HepG2 (cell line): ENCODE results near the gene CAGE1. TPM values are rescaled to one million over a fixed set of nuclear protein-coding genes. Genes with fewer than 3 reads are reported as not detected.

Source experiments
- FOXA1 ChIP-seq, 2 experiments: fragments of 450-650 bp in 1 of 2; sonication (generic) in 1 of 2; formaldehyde crosslinking in 1 of 2; IDR thresholded peaks; 2 replicates each; pipeline versions ENCODE4 v1.4.0 to v1.6.1; 2016 to 2020; ENCODE audit warnings: missing genetic modification reagents in 1 of 2
- HOXA7 ChIP-seq: sonication (generic); formaldehyde crosslinking; IDR thresholded peaks from 2 replicates; pipeline ENCODE4 v1.8.1; 2022; ENCODE audit warnings: mild to moderate bottlenecking, missing genetic modification reagents, moderate library complexity
- PTBP1 ChIP-seq: fragments of 200-400 bp; formaldehyde crosslinking; IDR thresholded peaks from 2 replicates; pipeline ENCODE4 v1.6.1; 2018; ENCODE audit warnings: low read length, low read depth; ENCODE audit not compliant: poor library complexity, severe bottlenecking
- SMAD1 ChIP-seq: sonication (generic); formaldehyde crosslinking; IDR thresholded peaks from 2 replicates; pipeline ENCODE4 v1.4.0; 2020; ENCODE audit warnings: missing genetic modification reagents, low read depth, mild to moderate bottlenecking, borderline replicate concordance
- ZEB1 ChIP-seq: IDR thresholded peaks from 2 replicates; pipeline ENCODE4 v1.6.1; 2012; ENCODE audit warnings: mild to moderate bottlenecking, low read depth, inconsistent platforms; ENCODE audit not compliant: insufficient replicate concordance
- ZNF724P ChIP-seq: sonication (generic); formaldehyde crosslinking; IDR thresholded peaks from 2 replicates; pipeline ENCODE4 v1.8.0; 2022; ENCODE audit warnings: missing genetic modification reagents, borderline replicate concordance
- ZNF761 ChIP-seq: sonication (generic); formaldehyde crosslinking; conservative IDR thresholded peaks from 2 replicates; pipeline ENCODE4 v1.4.0; 2020; ENCODE audit warnings: mild to moderate bottlenecking, missing genetic modification reagents
- polyA plus RNA-seq, 8 experiments: library from polyadenylated mRNA; depleted of rRNA in 3 of 8; stranded (reverse) in 7 of 8; unstranded in 1 of 8; fragments of >200 nt; fragmentation: Illumina TruSeq in 4 of 8; extraction: Trizol in 4 of 8; gene quantifications; 2 replicates each; pipeline versions ENCODE4 v1.2.1 to v1.2.3, GENCODE V29; 2011 to 2016; ENCODE audit warnings: low read depth in 4 of 8, missing spikeins in 1 of 8, mixed read lengths in 1 of 8; ENCODE audit not compliant: insufficient read depth in 1 of 8
- total RNA-seq, 5 experiments: library from RNA; depleted of rRNA; stranded (reverse); fragments of >200 nt; fragmentation: Illumina TruSeq; extraction: Trizol; gene quantifications; 2 replicates each; pipeline ENCODE4 v1.2.3, GENCODE V29; 2016; ENCODE audit warnings: low read depth in 1 of 5
- TF ChIP-seq, protein P1 (sequence below): sonication (generic); formaldehyde crosslinking; IDR thresholded peaks from 2 replicates; pipeline ENCODE4 v1.4.0; 2020; ENCODE audit warnings: missing genetic modification reagents, mild to moderate bottlenecking, borderline replicate concordance
- TF ChIP-seq, protein P2 (sequence below): sonication (generic); formaldehyde crosslinking; IDR thresholded peaks from 2 replicates; pipeline ENCODE4 v1.4.0; 2020; ENCODE audit warnings: missing genetic modification reagents
- TF ChIP-seq, protein P3 (sequence below): sonication (generic); formaldehyde crosslinking; IDR thresholded peaks from 2 replicates; pipeline ENCODE4 v1.4.0; 2020; ENCODE audit warnings: missing genetic modification reagents
- TF ChIP-seq, protein P4 (sequence below): IDR thresholded peaks from 2 replicates; pipeline ENCODE4 v1.6.1; 2016; ENCODE audit warnings: low read depth
- TF ChIP-seq, protein P5 (sequence below): sonication (generic); formaldehyde crosslinking; IDR thresholded peaks from 2 replicates; pipeline ENCODE4 v1.8.1; 2022; ENCODE audit warnings: mild to moderate bottlenecking, missing genetic modification reagents

Gene CAGE1
- total and polyA plus RNA-seq, 2 of the 13 experiments (the other 11 are each of a cell fraction or from before 2014, with no cell fraction given) = 0.03 to 0.15 TPM

DNA sequence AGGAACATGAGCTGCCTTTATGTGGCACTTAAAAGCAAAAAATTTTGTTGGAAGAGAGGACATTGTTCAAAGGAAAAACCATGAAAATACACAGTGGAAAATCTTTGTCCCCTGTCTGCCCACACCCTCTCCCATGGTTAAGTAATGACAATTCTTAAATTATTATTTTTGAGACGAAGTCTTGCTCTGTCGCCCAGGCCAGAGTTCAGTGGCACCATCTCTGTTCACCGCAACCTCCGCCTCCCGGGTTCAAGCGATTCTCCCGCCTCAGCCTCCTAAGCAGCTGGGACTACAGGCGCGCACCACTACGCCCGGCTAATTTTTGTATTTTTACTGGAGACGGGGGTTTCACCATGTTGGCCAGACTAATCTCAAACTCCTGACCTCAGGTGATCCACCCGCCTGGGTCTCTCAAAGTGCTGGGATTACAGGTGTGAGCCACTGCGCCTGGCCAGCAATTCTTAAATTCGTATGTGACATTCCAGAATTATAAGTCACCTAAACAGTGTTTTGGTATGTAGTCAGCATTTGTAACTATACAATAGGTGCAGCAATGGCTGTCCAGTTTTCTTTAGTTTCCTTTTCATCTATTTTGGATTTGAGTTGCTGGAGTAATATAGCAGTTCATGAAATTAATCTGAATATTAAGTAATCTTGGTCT, 75.9 kb downstream of the CAGE1 start (continued):
- TF ChIP-seq, protein P1, sequence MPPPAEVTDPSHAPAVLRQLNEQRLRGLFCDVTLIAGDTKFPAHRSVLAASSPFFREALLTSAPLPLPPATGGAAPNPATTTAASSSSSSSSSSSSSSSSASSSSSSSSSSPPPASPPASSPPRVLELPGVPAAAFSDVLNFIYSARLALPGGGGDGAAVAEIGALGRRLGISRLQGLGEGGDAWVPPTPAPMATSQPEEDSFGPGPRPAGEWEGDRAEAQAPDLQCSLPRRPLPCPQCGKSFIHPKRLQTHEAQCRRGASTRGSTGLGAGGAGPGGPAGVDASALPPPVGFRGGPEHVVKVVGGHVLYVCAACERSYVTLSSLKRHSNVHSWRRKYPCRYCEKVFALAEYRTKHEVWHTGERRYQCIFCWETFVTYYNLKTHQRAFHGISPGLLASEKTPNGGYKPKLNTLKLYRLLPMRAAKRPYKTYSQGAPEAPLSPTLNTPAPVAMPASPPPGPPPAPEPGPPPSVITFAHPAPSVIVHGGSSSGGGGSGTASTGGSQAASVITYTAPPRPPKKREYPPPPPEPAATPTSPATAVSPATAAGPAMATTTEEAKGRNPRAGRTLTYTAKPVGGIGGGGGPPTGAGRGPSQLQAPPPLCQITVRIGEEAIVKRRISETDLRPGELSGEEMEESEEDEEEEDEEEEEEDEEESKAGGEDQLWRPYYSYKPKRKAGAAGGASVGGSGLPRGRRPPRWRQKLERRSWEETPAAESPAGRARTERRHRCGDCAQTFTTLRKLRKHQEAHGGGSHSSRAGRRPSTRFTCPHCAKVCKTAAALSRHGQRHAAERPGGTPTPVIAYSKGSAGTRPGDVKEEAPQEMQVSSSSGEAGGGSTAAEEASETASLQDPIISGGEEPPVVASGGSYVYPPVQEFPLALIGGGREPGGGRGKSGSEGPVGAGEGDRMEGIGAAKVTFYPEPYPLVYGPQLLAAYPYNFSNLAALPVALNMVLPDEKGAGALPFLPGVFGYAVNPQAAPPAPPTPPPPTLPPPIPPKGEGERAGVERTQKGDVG (CRISPR knock-in tag) = 0 out of 2 replicates have a peak, but pooled peaks have one; percentile 14
- TF ChIP-seq ZEB1 (no peak), ZNF724P (CRISPR knock-in tag) (no peak), PTBP1 (no peak), FOXA1 (IDR thresholded peaks at IDR 0.05) (no peak), FOXA1 (CRISPR knock-in tag; IDR thresholded peaks at IDR 0.05) (no peak), HOXA7 (CRISPR knock-in tag) (no peak), SMAD1 (CRISPR knock-in tag) (no peak), ZNF761 (CRISPR knock-in tag) (no peak)
- TF ChIP-seq, protein P2, sequence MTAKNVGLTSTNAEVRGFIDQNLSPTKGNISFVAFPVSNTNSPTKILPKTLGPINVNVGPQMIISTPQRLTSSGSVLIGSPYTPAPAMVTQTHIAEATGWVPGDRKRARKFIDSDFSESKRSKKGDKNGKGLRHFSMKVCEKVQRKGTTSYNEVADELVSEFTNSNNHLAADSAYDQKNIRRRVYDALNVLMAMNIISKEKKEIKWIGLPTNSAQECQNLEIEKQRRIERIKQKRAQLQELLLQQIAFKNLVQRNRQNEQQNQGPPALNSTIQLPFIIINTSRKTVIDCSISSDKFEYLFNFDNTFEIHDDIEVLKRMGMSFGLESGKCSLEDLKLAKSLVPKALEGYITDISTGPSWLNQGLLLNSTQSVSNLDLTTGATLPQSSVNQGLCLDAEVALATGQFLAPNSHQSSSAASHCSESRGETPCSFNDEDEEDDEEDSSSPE (CRISPR knock-in tag) = no peak; the same call in 1 of the 2 replicates
- TF ChIP-seq, protein P3, sequence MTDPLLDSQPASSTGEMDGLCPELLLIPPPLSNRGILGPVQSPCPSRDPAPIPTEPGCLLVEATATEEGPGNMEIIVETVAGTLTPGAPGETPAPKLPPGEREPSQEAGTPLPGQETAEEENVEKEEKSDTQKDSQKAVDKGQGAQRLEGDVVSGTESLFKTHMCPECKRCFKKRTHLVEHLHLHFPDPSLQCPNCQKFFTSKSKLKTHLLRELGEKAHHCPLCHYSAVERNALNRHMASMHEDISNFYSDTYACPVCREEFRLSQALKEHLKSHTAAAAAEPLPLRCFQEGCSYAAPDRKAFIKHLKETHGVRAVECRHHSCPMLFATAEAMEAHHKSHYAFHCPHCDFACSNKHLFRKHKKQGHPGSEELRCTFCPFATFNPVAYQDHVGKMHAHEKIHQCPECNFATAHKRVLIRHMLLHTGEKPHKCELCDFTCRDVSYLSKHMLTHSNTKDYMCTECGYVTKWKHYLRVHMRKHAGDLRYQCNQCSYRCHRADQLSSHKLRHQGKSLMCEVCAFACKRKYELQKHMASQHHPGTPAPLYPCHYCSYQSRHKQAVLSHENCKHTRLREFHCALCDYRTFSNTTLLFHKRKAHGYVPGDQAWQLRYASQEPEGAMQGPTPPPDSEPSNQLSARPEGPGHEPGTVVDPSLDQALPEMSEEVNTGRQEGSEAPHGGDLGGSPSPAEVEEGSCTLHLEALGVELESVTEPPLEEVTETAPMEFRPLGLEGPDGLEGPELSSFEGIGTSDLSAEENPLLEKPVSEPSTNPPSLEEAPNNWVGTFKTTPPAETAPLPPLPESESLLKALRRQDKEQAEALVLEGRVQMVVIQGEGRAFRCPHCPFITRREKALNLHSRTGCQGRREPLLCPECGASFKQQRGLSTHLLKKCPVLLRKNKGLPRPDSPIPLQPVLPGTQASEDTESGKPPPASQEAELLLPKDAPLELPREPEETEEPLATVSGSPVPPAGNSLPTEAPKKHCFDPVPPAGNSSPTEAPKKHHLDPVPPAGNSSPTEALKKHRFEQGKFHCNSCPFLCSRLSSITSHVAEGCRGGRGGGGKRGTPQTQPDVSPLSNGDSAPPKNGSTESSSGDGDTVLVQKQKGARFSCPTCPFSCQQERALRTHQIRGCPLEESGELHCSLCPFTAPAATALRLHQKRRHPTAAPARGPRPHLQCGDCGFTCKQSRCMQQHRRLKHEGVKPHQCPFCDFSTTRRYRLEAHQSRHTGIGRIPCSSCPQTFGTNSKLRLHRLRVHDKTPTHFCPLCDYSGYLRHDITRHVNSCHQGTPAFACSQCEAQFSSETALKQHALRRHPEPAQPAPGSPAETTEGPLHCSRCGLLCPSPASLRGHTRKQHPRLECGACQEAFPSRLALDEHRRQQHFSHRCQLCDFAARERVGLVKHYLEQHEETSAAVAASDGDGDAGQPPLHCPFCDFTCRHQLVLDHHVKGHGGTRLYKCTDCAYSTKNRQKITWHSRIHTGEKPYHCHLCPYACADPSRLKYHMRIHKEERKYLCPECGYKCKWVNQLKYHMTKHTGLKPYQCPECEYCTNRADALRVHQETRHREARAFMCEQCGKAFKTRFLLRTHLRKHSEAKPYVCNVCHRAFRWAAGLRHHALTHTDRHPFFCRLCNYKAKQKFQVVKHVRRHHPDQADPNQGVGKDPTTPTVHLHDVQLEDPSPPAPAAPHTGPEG = no peak
- TF ChIP-seq, protein P4, sequence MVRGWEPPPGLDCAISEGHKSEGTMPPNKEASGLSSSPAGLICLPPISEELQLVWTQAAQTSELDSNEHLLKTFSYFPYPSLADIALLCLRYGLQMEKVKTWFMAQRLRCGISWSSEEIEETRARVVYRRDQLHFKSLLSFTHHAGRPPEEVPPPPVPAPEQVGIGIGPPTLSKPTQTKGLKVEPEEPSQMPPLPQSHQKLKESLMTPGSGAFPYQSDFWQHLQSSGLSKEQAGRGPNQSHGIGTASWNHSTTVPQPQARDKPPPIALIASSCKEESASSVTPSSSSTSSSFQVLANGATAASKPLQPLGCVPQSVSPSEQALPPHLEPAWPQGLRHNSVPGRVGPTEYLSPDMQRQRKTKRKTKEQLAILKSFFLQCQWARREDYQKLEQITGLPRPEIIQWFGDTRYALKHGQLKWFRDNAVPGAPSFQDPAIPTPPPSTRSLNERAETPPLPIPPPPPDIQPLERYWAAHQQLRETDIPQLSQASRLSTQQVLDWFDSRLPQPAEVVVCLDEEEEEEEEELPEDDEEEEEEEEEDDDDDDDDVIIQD = peak; percentile 6
- TF ChIP-seq, protein P5, sequence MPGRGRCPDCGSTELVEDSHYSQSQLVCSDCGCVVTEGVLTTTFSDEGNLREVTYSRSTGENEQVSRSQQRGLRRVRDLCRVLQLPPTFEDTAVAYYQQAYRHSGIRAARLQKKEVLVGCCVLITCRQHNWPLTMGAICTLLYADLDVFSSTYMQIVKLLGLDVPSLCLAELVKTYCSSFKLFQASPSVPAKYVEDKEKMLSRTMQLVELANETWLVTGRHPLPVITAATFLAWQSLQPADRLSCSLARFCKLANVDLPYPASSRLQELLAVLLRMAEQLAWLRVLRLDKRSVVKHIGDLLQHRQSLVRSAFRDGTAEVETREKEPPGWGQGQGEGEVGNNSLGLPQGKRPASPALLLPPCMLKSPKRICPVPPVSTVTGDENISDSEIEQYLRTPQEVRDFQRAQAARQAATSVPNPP (CRISPR knock-in tag) = 0 out of 2 replicates have a peak, but pooled peaks have one; percentile 15
